Karpas-422 (cell line): ENCODE data around the gene RAB11FIP3. TPM values are rescaled to one million over a fixed set of nuclear protein-coding genes. Genes with fewer than 3 reads are reported as not detected.
"Not testable (repeated sequence)": the region's sequence is repeated elsewhere in the genome, so short reads cannot be mapped to it uniquely, and the experiment has no call there.

Source experiments
- DNase-seq: peaks from one replicate; pipeline ENCODE4 v3.0.0-alpha.2; 2015
- H2AFZ ChIP-seq: fragments of 200-600 bp; sonication (generic); 2 replicates; pipeline ENCODE4 v1.6.1; 2014; ENCODE audit warnings: antibody characterized with exemption, low read length, mixed read lengths
- H3K27ac ChIP-seq: fragments of 200-600 bp; sonication (generic); 2 replicates; pipeline ENCODE4 v1.5.1; 2014; ENCODE audit warnings: mild to moderate bottlenecking, low read length, moderate library complexity
- H3K27me3 ChIP-seq: fragments of 200-600 bp; sonication (generic); 2 replicates; pipeline ENCODE4 v1.6.1; 2014; ENCODE audit warnings: low read length, mixed read lengths
- H3K36me3 ChIP-seq: fragments of 200-600 bp; sonication (generic); 2 replicates; pipeline ENCODE4 v1.6.1; 2014; ENCODE audit warnings: low read length, mixed read lengths; ENCODE audit not compliant: insufficient read depth
- H3K4me1 ChIP-seq: fragments of 200-600 bp; sonication (generic); 2 replicates; pipeline ENCODE4 v1.6.1; 2014; ENCODE audit warnings: mild to moderate bottlenecking, low read length, mixed read lengths
- H3K4me2 ChIP-seq: fragments of 200-600 bp; sonication (generic); 2 replicates; pipeline ENCODE4 v1.6.1; 2014; ENCODE audit warnings: low read length, low read depth, mild to moderate bottlenecking; ENCODE audit not compliant: poor library complexity, severe bottlenecking
- H3K4me3 ChIP-seq: fragments of 200-600 bp; sonication (generic); 2 replicates; pipeline ENCODE4 v1.5.1; 2014; ENCODE audit warnings: mild to moderate bottlenecking, antibody characterized with exemption, low read length, mixed read lengths
- H3K79me2 ChIP-seq: fragments of 200-600 bp; sonication (generic); 2 replicates; pipeline ENCODE4 v1.6.1; 2014; ENCODE audit warnings: mild to moderate bottlenecking, low read length, mixed read lengths
- H3K9ac ChIP-seq: fragments of 200-600 bp; sonication (generic); 2 replicates; pipeline ENCODE4 v1.6.0; 2014; ENCODE audit warnings: low read length
- H3K9me2 ChIP-seq: fragments of 200-600 bp; sonication (generic), shearing (Covaris generic); replicated peaks from 2 replicates; pipeline ENCODE4 v1.6.0; 2014; ENCODE audit warnings: mild to moderate bottlenecking, low read length, moderate library complexity; ENCODE audit not compliant: insufficient read depth
- H3K9me3 ChIP-seq: fragments of 300-700, 200-600 bp; sonication (generic); 2 replicates; pipeline ENCODE4 v1.6.1; 2014; ENCODE audit warnings: low read length, mixed read lengths
- H4K20me1 ChIP-seq: fragments of 200-600 bp; sonication (generic); 2 replicates; pipeline ENCODE4 v1.6.1; 2014; ENCODE audit warnings: mild to moderate bottlenecking, antibody characterized with exemption, low read length, low read depth; ENCODE audit not compliant: insufficient read depth
- total RNA-seq: library from RNA; depleted of rRNA; stranded (reverse); fragments of >200 nt; shearing (Covaris generic); gene quantifications from 2 replicates; pipeline ENCODE4 v1.2.3, GENCODE V29; 2014; ENCODE audit warnings: low replicate concordance

The RAB11FIP3 gene
- total RNA-seq, 1 experiment from 2014 or later: 6.0 TPM

DNA sequence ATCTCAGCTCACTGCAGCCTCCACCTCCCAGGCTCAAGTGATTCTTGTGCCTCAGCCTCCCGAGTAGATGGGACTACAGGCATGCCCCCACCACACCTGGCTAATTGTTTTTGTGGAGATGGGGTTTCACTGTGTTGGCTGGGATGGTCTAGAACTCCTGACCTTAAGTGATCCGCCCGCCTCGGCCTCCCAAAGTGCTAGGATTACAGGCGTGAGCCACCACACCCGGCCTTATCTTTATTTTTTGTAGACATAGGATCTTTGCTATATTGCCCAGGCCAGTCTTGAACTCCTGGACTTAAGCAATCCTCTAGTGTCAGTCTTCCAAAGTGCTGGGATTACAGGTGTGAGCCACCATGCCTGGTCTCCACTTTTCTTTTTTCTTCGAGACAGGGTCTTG lies 44.0 kb downstream of the RAB11FIP3 start:
- H3K9me2 ChIP-seq, H3K4me3 ChIP-seq, H3K27ac ChIP-seq, H3K4me1 ChIP-seq, H3K79me2 ChIP-seq, H3K9me3 ChIP-seq, H3K27me3 ChIP-seq, H3K4me2 ChIP-seq, H3K9ac ChIP-seq, H3K36me3 ChIP-seq, H2AFZ ChIP-seq, DNase-seq: not testable (repeated sequence)
- peaks cover 31% of the 10 kb centered on the region for H4K20me1 ChIP-seq

- Histone ChIP-seq H3K4me1 (no peaks in the 10 kb centered on the region), H3K9me3 (no peaks in the 10 kb centered on the region), H3K4me3 (no peak overlapping the region)
Measured at GRCh38 chr16:470418-470817, 45.0 kb downstream of the RAB11FIP3 start.

DNA sequence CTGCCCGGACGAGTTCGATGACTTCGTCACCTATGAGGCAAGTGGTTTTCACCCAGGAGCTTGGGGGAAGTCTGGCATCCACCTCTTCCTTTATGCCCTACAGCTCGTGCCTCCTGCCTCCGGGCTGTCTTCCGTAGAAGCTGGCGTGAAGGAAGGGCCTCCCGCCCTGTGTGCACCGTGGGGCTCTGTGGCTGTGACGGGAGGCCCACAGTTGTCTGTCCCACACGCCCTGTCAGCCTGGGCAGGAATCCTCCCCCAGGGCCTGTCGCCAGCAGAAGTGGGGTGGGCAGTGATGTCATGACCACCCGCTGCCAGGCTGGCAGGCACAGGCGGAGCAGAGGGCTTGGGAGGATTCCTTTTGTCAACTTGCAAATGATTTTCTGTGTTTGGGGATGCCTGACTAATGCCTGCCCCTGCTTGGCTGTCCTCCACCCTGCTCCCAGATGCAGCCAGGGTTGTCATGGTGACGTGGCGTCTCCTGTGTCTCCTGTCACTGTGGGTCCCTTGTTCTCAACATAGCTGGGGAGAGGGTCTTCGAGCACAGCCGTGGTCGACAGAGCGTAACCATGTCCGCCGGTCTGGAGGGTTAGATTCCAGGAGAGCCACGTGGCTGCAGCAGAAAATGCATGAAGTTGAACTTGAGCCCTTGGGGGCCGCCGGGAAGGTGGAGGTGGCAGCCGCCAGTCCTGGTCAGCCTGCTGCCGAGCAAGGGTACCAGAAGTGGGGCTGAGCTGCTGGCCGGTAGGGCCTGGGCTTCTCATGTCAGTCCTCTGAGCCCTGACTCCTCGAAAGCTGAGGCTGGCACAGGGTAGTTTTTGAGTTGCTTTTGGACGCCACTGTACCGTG lies 46.1 kb downstream of the RAB11FIP3 start:
- peaks cover 18% of the 10 kb centered on the region for H4K20me1 ChIP-seq
- no peaks in the 10 kb centered on the region for H3K79me2 ChIP-seq
- no peak for DNase-seq
- no peaks in the 10 kb centered on the region for H3K36me3 ChIP-seq
- H3K4me2 ChIP-seq: no peak overlapping the region
- no peak overlapping the region for H3K27ac ChIP-seq
- H3K9ac ChIP-seq: no peak overlapping the region
- H3K4me1 ChIP-seq: no peaks in the 10 kb centered on the region
- no peaks in the 10 kb centered on the region for H3K27me3 ChIP-seq
- no peaks in the 10 kb centered on the region for H3K9me2 ChIP-seq
- H2AFZ ChIP-seq: no peak overlapping the region
- H3K4me3 ChIP-seq: no peak overlapping the region
- H3K9me3 ChIP-seq: no peaks in the 10 kb centered on the region

More at GRCh38 chr16:470418-470817, 45.0 kb downstream of the RAB11FIP3 start:
- Histone ChIP-seq H3K4me2 (no peak overlapping the region), H3K9me2 (no peaks in the 10 kb centered on the region), H3K27ac (no peak overlapping the region), H3K9ac (no peak overlapping the region), H2AFZ (no peak overlapping the region), H3K27me3 (no peaks in the 10 kb centered on the region), H3K79me2 (no peaks in the 10 kb centered on the region), H3K36me3 (no peaks in the 10 kb centered on the region), H4K20me1 (peaks cover 25% of the 10 kb centered on the region)
- no peak for DNase-seq

- no peak overlapping the region for H3K27ac ChIP-seq
- no peak overlapping the region for H2AFZ ChIP-seq
- no peaks in the 10 kb centered on the region for H3K9me3 ChIP-seq
- no peak for DNase-seq
- H3K9me2 ChIP-seq: no peaks in the 10 kb centered on the region
- no peak overlapping the region for H3K4me3 ChIP-seq
- H3K4me1 ChIP-seq: no peaks in the 10 kb centered on the region
- no peaks in the 10 kb centered on the region for H3K79me2 ChIP-seq
- no peak overlapping the region for H3K4me2 ChIP-seq
- H3K36me3 ChIP-seq: no peaks in the 10 kb centered on the region
- H4K20me1 ChIP-seq: peaks cover 13% of the 10 kb centered on the region
- no peak overlapping the region for H3K9ac ChIP-seq
- no peaks in the 10 kb centered on the region for H3K27me3 ChIP-seq
Measured at GRCh38 chr16:472199-472504, 46.7 kb downstream of the RAB11FIP3 start.

GRCh38 chr16:473046-474043 lies 47.9 kb downstream of the RAB11FIP3 start:
- Histone ChIP-seq H3K4me3 (no peak overlapping the region), H3K4me1 (no peaks in the 10 kb centered on the region), H3K79me2 (no peaks in the 10 kb centered on the region), H3K27ac (no peak overlapping the region), H3K27me3 (no peaks in the 10 kb centered on the region), H2AFZ (no peak overlapping the region), H3K9me2 (no peaks in the 10 kb centered on the region), H3K36me3 (no peaks in the 10 kb centered on the region), H3K9me3 (no peaks in the 10 kb centered on the region), H4K20me1 (peaks cover 13% of the 10 kb centered on the region), H3K4me2 (no peak overlapping the region), H3K9ac (no peak overlapping the region)
- DNase-seq: no peak

DNA sequence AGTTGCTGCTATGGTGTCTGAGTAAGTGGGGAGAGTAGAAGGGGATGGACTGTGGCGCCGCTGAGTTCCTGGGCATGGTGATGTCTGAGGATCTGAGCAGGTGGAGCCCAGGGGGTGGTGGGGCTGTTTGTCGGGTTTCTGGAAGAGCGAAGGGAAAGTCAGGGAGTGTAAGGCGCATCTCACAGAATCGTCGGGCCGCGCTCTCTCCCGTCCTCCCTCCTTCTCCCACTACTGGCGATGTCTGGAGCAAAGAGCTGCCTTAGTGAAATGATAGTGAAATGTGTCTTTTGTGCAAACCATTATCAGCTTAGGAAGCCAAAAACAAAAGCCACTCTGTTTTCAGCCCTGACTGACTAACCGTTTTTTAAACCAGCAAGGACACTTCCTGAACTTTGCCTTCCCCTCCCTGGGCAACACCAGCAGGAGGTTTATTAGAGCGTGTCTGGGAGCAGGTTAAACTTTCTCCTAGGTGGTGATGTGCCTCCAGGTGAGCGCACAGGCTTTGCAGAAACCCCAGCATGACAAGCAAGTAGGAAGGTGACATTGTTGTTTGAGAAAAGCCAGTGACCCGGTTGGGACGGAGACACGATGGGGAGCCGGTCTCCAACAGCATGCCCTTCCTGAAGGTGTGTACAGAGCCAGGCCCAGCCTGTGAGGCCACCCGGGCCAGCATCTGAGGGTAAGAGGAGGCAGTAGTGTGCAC lies 49.1 kb downstream of the RAB11FIP3 start:
- H3K4me3 ChIP-seq: no peak overlapping the region
- no peaks in the 10 kb centered on the region for H3K36me3 ChIP-seq
- H3K4me1 ChIP-seq: no peaks in the 10 kb centered on the region
- no peaks in the 10 kb centered on the region for H3K79me2 ChIP-seq
- H4K20me1 ChIP-seq: peaks cover 13% of the 10 kb centered on the region
- H2AFZ ChIP-seq: no peak overlapping the region
- DNase-seq: no peak
- no peaks in the 10 kb centered on the region for H3K9me2 ChIP-seq
- no peaks in the 10 kb centered on the region for H3K9me3 ChIP-seq
- no peak overlapping the region for H3K9ac ChIP-seq
- H3K4me2 ChIP-seq: no peak overlapping the region
- no peak overlapping the region for H3K27ac ChIP-seq
- no peaks in the 10 kb centered on the region for H3K27me3 ChIP-seq

DNA sequence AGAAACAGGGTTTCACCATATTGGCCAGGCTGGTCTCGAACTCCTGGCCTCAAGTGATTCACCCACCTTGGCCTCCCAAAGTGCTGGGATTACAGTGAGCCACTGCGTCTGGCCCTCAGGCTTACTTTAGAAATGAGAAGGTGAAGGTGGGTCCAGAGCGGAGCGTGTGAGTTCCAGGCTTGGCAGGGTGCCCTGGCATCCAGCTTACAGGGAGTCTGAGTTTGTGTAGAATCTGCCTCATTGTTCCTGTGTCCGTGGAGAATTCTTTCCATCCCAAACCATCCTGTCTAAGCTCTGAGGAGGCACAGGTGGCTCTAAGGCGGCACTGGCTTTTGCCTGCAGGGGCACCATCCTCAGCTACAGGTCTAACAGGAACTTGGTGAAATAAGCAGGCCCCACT lies 50.6 kb downstream of the RAB11FIP3 start:
- Histone ChIP-seq H3K27me3 (no peaks in the 10 kb centered on the region), H3K4me3 (no peak overlapping the region), H3K4me2 (no peak overlapping the region), H3K36me3 (no peaks in the 10 kb centered on the region), H3K4me1 (no peaks in the 10 kb centered on the region), H3K79me2 (no peaks in the 10 kb centered on the region), H3K27ac (no peak overlapping the region), H3K9ac (no peak overlapping the region), H3K9me3 (no peaks in the 10 kb centered on the region), H3K9me2 (no peaks in the 10 kb centered on the region), H4K20me1 (peaks cover 7% of the 10 kb centered on the region; the same call in 1 of the 2 replicates), H2AFZ (no peak overlapping the region)
- DNase-seq: no peak
